Progenitor cell of endocrine pancreas (in vitro differentiated cells): Measurements from ENCODE around the gene SHISAL1. TPM values are rescaled to one million over a fixed set of nuclear protein-coding genes. Genes with fewer than 3 reads are reported as not detected.

Experiments used
- DNase-seq: peaks from one replicate; pipeline ENCODE4 v3.0.0; 2021; ENCODE audit warnings: low spot score; ENCODE audit not compliant: unreplicated experiment
- H3K27ac Mint-ChIP-seq: 2 replicates; pipeline ENCODE4 v1.8.0; 2021; ENCODE audit warnings: mild to moderate bottlenecking, moderate library complexity, mixed read lengths
- H3K27me3 Mint-ChIP-seq: 2 replicates; pipeline ENCODE4 v1.8.0; 2021; ENCODE audit warnings: mixed read lengths
- H3K36me3 Mint-ChIP-seq: 2 replicates; pipeline ENCODE4 v1.8.0; 2022; ENCODE audit warnings: mixed read lengths; ENCODE audit not compliant: insufficient read depth
- H3K4me1 Mint-ChIP-seq: 2 replicates; pipeline ENCODE4 v1.8.0; 2021; ENCODE audit warnings: low read depth, mixed read lengths
- H3K4me3 Mint-ChIP-seq: 2 replicates; pipeline ENCODE4 v1.8.0; 2021; ENCODE audit warnings: low read depth, mild to moderate bottlenecking, moderate library complexity, mixed read lengths
- H3K9me3 Mint-ChIP-seq: 2 replicates; pipeline ENCODE4 v1.8.0; 2021; ENCODE audit warnings: low read depth, mixed read lengths
- total RNA-seq: library from RNA; stranded (reverse); gene quantifications from 2 replicates; pipeline ENCODE4 v1.2.1, GENCODE V29; 2021
- TF ChIP-seq, protein P1 (sequence below): fragments of 200-600 bp; sonication (generic); IDR thresholded peaks from one replicate; pipeline ENCODE4 v1.5.0; 2021; ENCODE audit warnings: antibody characterized with exemption, mild to moderate bottlenecking; ENCODE audit not compliant: unreplicated experiment

Gene SHISAL1
- total RNA-seq, 1 donor from 2014 or later, result 0.46 TPM

DNA sequence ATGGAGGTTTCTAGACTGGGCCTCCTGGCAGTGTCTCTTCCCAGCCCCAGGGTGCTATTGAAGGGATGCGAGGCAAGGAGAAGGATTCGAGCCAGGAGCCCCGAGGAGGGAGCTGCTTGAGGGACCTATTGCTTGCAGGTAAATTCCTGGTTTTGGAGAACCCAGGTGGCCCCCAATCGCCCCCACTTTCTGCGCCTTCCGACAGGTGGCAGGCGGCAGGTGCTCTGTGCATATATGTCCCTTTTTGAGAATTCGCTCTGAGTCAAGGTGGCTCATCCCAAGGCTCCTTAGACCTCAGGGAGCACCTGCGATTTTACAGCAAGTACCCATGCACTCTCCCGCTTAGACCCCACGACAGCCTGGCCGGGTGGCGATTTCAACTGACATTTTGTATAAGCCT, 40.3 kb upstream of the SHISAL1 start:
- H3K27me3 Mint-ChIP-seq, result peaks cover 15% of the 10 kb centered on the region
- no peaks in the 10 kb centered on the region for H3K36me3 Mint-ChIP-seq
- no peak for DNase-seq
- TF ChIP-seq, protein P1, sequence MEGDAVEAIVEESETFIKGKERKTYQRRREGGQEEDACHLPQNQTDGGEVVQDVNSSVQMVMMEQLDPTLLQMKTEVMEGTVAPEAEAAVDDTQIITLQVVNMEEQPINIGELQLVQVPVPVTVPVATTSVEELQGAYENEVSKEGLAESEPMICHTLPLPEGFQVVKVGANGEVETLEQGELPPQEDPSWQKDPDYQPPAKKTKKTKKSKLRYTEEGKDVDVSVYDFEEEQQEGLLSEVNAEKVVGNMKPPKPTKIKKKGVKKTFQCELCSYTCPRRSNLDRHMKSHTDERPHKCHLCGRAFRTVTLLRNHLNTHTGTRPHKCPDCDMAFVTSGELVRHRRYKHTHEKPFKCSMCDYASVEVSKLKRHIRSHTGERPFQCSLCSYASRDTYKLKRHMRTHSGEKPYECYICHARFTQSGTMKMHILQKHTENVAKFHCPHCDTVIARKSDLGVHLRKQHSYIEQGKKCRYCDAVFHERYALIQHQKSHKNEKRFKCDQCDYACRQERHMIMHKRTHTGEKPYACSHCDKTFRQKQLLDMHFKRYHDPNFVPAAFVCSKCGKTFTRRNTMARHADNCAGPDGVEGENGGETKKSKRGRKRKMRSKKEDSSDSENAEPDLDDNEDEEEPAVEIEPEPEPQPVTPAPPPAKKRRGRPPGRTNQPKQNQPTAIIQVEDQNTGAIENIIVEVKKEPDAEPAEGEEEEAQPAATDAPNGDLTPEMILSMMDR, result no peak
- H3K4me1 Mint-ChIP-seq, result no peaks in the 10 kb centered on the region
- H3K9me3 Mint-ChIP-seq, result no peaks in the 10 kb centered on the region
- H3K4me3 Mint-ChIP-seq, result no peak overlapping the region
- H3K27ac Mint-ChIP-seq, result no peak overlapping the region

DNA sequence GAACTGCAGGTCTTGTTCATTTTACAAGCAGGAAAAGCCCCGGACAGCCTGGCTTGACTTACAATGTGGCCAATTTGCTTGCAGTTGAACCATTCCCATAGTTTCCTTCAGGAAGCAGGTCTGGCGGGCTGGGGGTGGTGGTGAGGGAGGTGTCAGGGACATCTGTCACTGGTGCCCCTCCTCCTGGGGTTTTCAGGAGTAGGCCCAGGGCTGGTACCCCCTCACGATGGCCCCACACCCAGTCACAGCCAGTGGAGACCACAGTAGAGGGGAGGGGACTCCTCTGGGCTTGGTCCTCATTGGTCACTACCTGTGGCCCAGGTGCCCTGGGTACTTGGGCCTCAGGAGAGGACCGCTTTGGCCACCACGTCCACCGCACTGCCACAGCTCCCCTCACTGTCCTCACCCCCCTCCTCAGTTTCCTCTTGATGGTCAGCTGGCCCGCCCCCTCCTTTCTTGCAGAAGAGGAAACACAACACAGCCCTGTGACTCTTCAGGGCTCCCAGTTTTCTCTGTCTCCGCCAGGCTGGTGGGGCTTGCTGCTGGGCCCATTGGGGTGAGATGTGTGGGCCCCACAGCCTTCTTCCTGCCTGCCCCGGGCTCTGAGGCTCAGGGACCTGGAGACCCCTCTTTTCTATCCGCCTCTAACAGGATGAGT, 39.8 kb upstream of the SHISAL1 start:
- peaks cover 15% of the 10 kb centered on the region for H3K27me3 Mint-ChIP-seq
- H3K36me3 Mint-ChIP-seq, result no peaks in the 10 kb centered on the region
- DNase-seq, result no peak
- H3K9me3 Mint-ChIP-seq, result no peaks in the 10 kb centered on the region
- H3K4me1 Mint-ChIP-seq, result no peaks in the 10 kb centered on the region
- no peak overlapping the region for H3K4me3 Mint-ChIP-seq
- TF ChIP-seq, protein P1, result no peak
- no peak overlapping the region for H3K27ac Mint-ChIP-seq

DNA sequence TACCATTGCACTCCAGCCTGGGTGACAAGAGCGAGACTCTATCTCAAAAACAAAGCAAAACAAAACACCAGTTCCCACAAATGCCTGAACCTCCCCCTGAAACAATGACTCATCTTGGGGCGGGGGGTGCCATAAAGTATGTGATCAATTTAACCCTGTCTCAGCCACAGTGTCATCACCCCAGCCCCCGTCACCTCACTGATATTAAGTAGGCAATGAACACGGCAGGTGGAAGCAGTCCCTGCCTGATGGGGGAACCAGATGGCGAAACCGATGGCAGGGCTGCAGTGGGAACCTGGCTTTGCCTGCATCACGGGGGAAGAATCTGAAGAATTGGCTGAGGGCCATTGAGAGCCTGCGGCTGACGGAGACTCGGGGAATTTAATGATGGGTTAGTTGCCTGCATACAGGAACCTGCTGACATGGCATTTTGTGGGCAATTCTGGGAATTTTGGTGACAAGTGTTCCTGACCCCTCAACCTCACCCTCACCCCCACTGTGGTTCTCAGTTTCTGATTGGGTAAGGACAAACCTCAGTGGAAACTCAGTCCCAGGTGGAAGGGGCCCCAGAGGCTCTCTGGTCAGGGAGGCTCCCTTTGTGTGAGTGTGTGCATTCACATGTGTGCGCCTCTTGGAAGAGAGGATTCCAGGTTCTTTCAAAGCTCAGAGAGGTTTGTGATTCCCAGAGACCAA, 39.1 kb upstream of the SHISAL1 start:
- peaks cover 19% of the 10 kb centered on the region for H3K27me3 Mint-ChIP-seq
- no peak overlapping the region for H3K27ac Mint-ChIP-seq
- no peak for DNase-seq
- H3K4me3 Mint-ChIP-seq, result no peak overlapping the region
- no peaks in the 10 kb centered on the region for H3K4me1 Mint-ChIP-seq
- H3K9me3 Mint-ChIP-seq, result no peaks in the 10 kb centered on the region
- TF ChIP-seq, protein P1, result no peak
- H3K36me3 Mint-ChIP-seq, result no peaks in the 10 kb centered on the region

DNA sequence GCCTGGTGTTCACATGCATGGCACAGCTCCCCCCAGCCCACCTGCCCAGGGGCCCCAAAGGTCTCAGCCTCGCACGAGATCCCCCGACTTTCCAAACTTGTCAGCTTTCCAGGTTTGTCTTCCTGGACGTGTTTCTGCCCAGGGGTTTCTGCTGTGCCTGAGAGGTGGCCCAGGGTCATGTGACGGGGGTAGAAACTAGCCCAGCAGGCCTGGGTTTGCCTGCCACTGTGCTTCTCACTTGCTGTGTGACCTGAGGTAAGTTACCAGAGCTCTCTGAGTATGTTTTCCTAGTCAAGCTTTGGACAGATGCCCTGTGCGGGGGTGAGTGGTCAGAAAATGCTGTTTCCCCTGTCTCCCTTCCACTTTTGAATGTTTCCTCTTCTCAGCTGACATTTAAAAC, 38.3 kb upstream of the SHISAL1 start:
- H3K4me3 Mint-ChIP-seq, result no peak overlapping the region

DNA sequence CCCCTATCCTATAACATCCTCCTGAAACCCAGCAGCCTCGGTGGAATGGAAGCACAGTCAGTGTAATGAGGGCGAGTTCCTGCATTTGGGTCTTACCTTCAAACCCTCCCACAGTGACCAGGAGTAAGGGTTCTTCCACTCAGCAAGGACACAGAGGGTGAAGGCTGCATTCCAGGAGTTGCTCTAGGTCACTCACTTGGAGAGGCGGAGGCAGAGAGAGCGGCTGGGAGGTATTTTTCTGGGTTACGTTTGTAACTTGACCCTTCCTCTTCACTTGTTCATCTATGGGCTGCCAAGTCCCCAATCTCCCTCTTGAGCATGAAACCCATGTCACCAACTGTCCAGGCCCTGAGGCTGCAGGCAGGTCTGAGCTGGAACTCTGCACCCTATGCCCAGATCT, 36.8 kb upstream of the SHISAL1 start:
- Mint-ChIP-seq H3K27ac (no peak overlapping the region), H3K4me1 (no peaks in the 10 kb centered on the region), H3K36me3 (no peaks in the 10 kb centered on the region), H3K27me3 (peaks cover 28% of the 10 kb centered on the region), H3K4me3 (no peak overlapping the region), H3K9me3 (no peaks in the 10 kb centered on the region)
- TF ChIP-seq, protein P1, result no peak
- no peak for DNase-seq

More for the DNA sequence above, 38.3 kb upstream of the SHISAL1 start:
- Mint-ChIP-seq H3K36me3 (no peaks in the 10 kb centered on the region), H3K27ac (no peak overlapping the region), H3K4me1 (no peaks in the 10 kb centered on the region), H3K9me3 (no peaks in the 10 kb centered on the region), H3K27me3 (peaks cover 21% of the 10 kb centered on the region)
- TF ChIP-seq, protein P1, result no peak
- DNase-seq, result no peak
